Epithelial cell of proximal tubule (primary cell): ENCODE results near the gene ZNF132. TPM values are rescaled to one million over a fixed set of nuclear protein-coding genes. Genes with fewer than 3 reads are reported as not detected.
A peak's percentile ranks its signal among the peaks of the same experiment; 100 is the strongest.

Source experiments
- DNase-seq: peaks from one replicate; pipeline ENCODE4 v3.0.0-alpha.2; 2011; ENCODE audit warnings: low read depth
- H3K4me3 ChIP-seq: 2 replicates; pipeline ENCODE4 v1.5.1; 2011; ENCODE audit warnings: low read depth, mild to moderate bottlenecking, low read length
- CTCF ChIP-seq: conservative IDR thresholded peaks from 2 replicates; pipeline ENCODE4 v1.5.1; 2012; ENCODE audit warnings: low read depth, mild to moderate bottlenecking, low read length
- total RNA-seq: library from RNA; depleted of rRNA; stranded (reverse); fragments of >200 nt; gene quantifications from 2 replicates; pipeline ENCODE4 v1.2.3, GENCODE V29; 2015

Gene ZNF132
- total RNA-seq, 1 donor from 2014 or later = 1.8 TPM

GRCh38 chr19:58428617-58429016 lies 11.3 kb downstream of the ZNF132 start:
- TF ChIP-seq CTCF = no peak
- no peak for DNase-seq
- no peak overlapping the region for H3K4me3 ChIP-seq

GRCh38 chr19:58417071-58417470 lies 22.9 kb downstream of the ZNF132 start:
- TF ChIP-seq CTCF = no peak
- no peak overlapping the region for H3K4me3 ChIP-seq
- no peak for DNase-seq

GRCh38 chr19:58416604-58417003 lies 23.3 kb downstream of the ZNF132 start:
- H3K4me3 ChIP-seq = no peak overlapping the region
- DNase-seq = no peak
- TF ChIP-seq CTCF = no peak

- DNase-seq = no peak
- no peak for TF ChIP-seq CTCF
- peak overlapping the region; percentile 98 for H3K4me3 ChIP-seq
Observed at GRCh38 chr19:58409010-58409790, 30.8 kb downstream of the ZNF132 start.

- peak within 1 kb of the TSS; percentile 98 for H3K4me3 ChIP-seq
- peak; percentile 44 for DNase-seq
- TF ChIP-seq CTCF = peak; percentile 5
Observed at GRCh38 chr19:58408152-58409009, 31.6 kb downstream of the ZNF132 start, which contains the start of gene ZNF584. ZNF584 (plus strand) TSS chr19:58408649; CDS start chr19:58409148, 499 bp downstream.

GRCh38 chr19:58407658-58408151 lies 32.2 kb downstream of the ZNF132 start:
- TF ChIP-seq CTCF = no peak
- peak overlapping the region; percentile 98 for H3K4me3 ChIP-seq
- no peak for DNase-seq
